ENCODE results near the gene NTMT1.

The NTMT1 gene

GRCh38 chr9:129626079-129626624 lies at the start of gene NTMT1:
Gene NTMT1 (plus strand): TSS chr9:129626163. CDS start chr9:129632704, 6,541 bp downstream.
- Histone ChIP-seq H3K36me3 (ENCODE audit: control insufficient read depth in 1 of 2, insufficient read depth in 2 of 2, low read length in 2 of 2) (peaks cover 3 to 9% of the 10 kb centered on the region in 2 donors), H3K9me3 (ENCODE audit: control insufficient read depth in 1 of 2, low read length in 2 of 2) (no peaks in the 10 kb centered on the region), H3K4me3 (ENCODE audit: low read depth in 1 of 2, low read length in 2 of 2) (peak within 1 kb of the TSS; percentile 91 to 95), H3K4me1 (ENCODE audit: control insufficient read depth in 1 of 2, insufficient read depth in 2 of 2, low read length in 2 of 2) (peaks cover 26 to 42% of the 10 kb centered on the region in 2 donors), H3K27me3 (ENCODE audit: control insufficient read depth in 1 of 2, insufficient read depth in 2 of 2, low read length in 2 of 2) (peaks cover under 1 to 2% of the 10 kb centered on the region in 2 donors), H3K9ac (ENCODE audit: low read depth in 1 of 2, low read length in 2 of 2) (peak within 1 kb of the TSS; percentile 85), H3K27ac (ENCODE audit: low read depth, low read length) (peak within 1 kb of the TSS; percentile 96)

GRCh38 chr9:129576546-129577543 lies 49.1 kb upstream of the NTMT1 start:
- Histone ChIP-seq H3K27ac (ENCODE audit: low read depth, low read length) (peak overlapping the region; percentile 42), H3K4me1 (ENCODE audit: control insufficient read depth in 1 of 2, insufficient read depth in 2 of 2, low read length in 2 of 2) (peaks cover 0 to 4% of the 10 kb centered on the region in 2 donors), H3K9ac (ENCODE audit: low read depth in 1 of 2, low read length in 2 of 2) (no peak overlapping the region), H3K27me3 (ENCODE audit: control insufficient read depth in 1 of 2, insufficient read depth in 2 of 2, low read length in 2 of 2) (no peaks in the 10 kb centered on the region), H3K9me3 (ENCODE audit: control insufficient read depth in 1 of 2, low read length in 2 of 2) (no peaks in the 10 kb centered on the region), H3K36me3 (ENCODE audit: control insufficient read depth in 1 of 2, insufficient read depth in 2 of 2, low read length in 2 of 2) (no peaks in the 10 kb centered on the region), H3K4me3 (ENCODE audit: low read depth in 1 of 2, low read length in 2 of 2) (no peak overlapping the region)

- H3K9me3 ChIP-seq (ENCODE audit: control insufficient read depth in 1 of 2, low read length in 2 of 2), result no peaks in the 10 kb centered on the region
These were observed 46.7 kb upstream of the NTMT1 start for GRCh38 chr9:129579294-129579693.

GRCh38 chr9:129580211-129580915 lies 45.6 kb upstream of the NTMT1 start:
- Histone ChIP-seq H3K36me3 (ENCODE audit: control insufficient read depth in 1 of 2, insufficient read depth in 2 of 2, low read length in 2 of 2) (no peaks in the 10 kb centered on the region), H3K9me3 (ENCODE audit: control insufficient read depth in 1 of 2, low read length in 2 of 2) (no peaks in the 10 kb centered on the region), H3K9ac (ENCODE audit: low read depth in 1 of 2, low read length in 2 of 2) (no peak overlapping the region), H3K4me1 (ENCODE audit: control insufficient read depth in 1 of 2, insufficient read depth in 2 of 2, low read length in 2 of 2) (peaks cover 4 to 5% of the 10 kb centered on the region in 2 donors), H3K27ac (ENCODE audit: low read depth, low read length) (no peak overlapping the region), H3K4me3 (ENCODE audit: low read depth in 1 of 2, low read length in 2 of 2) (no peak overlapping the region), H3K27me3 (ENCODE audit: control insufficient read depth in 1 of 2, insufficient read depth in 2 of 2, low read length in 2 of 2) (no peaks in the 10 kb centered on the region)

More at GRCh38 chr9:129579294-129579693, 46.7 kb upstream of the NTMT1 start:
- Histone ChIP-seq H3K4me1 (ENCODE audit: control insufficient read depth in 1 of 2, insufficient read depth in 2 of 2, low read length in 2 of 2) (peaks cover 2 to 4% of the 10 kb centered on the region in 2 donors), H3K4me3 (ENCODE audit: low read depth in 1 of 2, low read length in 2 of 2) (no peak overlapping the region), H3K27me3 (ENCODE audit: control insufficient read depth in 1 of 2, insufficient read depth in 2 of 2, low read length in 2 of 2) (no peaks in the 10 kb centered on the region), H3K9ac (ENCODE audit: low read depth in 1 of 2, low read length in 2 of 2) (no peak overlapping the region), H3K27ac (ENCODE audit: low read depth, low read length) (no peak overlapping the region), H3K36me3 (ENCODE audit: control insufficient read depth in 1 of 2, insufficient read depth in 2 of 2, low read length in 2 of 2) (no peaks in the 10 kb centered on the region)

- Histone ChIP-seq H3K4me1 (ENCODE audit: control insufficient read depth in 1 of 2, insufficient read depth in 2 of 2, low read length in 2 of 2) (peaks cover 4 to 5% of the 10 kb centered on the region in 2 donors), H3K36me3 (ENCODE audit: control insufficient read depth in 1 of 2, insufficient read depth in 2 of 2, low read length in 2 of 2) (no peaks in the 10 kb centered on the region), H3K9me3 (ENCODE audit: control insufficient read depth in 1 of 2, low read length in 2 of 2) (no peaks in the 10 kb centered on the region), H3K27me3 (ENCODE audit: control insufficient read depth in 1 of 2, insufficient read depth in 2 of 2, low read length in 2 of 2) (no peaks in the 10 kb centered on the region), H3K9ac (ENCODE audit: low read depth in 1 of 2, low read length in 2 of 2) (no peak overlapping the region), H3K27ac (ENCODE audit: low read depth, low read length) (no peak overlapping the region), H3K4me3 (ENCODE audit: low read depth in 1 of 2, low read length in 2 of 2) (no peak overlapping the region)
These were observed 44.3 kb upstream of the NTMT1 start for GRCh38 chr9:129581505-129582189.

GRCh38 chr9:129582855-129583254 lies 43.1 kb upstream of the NTMT1 start:
- no peak overlapping the region for H3K9ac ChIP-seq (ENCODE audit: low read depth in 1 of 2, low read length in 2 of 2)
- H3K36me3 ChIP-seq (ENCODE audit: control insufficient read depth in 1 of 2, insufficient read depth in 2 of 2, low read length in 2 of 2), result no peaks in the 10 kb centered on the region
- H3K27me3 ChIP-seq (ENCODE audit: control insufficient read depth in 1 of 2, insufficient read depth in 2 of 2, low read length in 2 of 2), result no peaks in the 10 kb centered on the region
- no peak overlapping the region for H3K27ac ChIP-seq (ENCODE audit: low read depth, low read length)
- peaks cover 4 to 5% of the 10 kb centered on the region in 2 donors for H3K4me1 ChIP-seq (ENCODE audit: control insufficient read depth in 1 of 2, insufficient read depth in 2 of 2, low read length in 2 of 2)
- H3K4me3 ChIP-seq (ENCODE audit: low read depth in 1 of 2, low read length in 2 of 2), result no peak overlapping the region
- H3K9me3 ChIP-seq (ENCODE audit: control insufficient read depth in 1 of 2, low read length in 2 of 2), result no peaks in the 10 kb centered on the region

GRCh38 chr9:129583308-129584038 lies 42.5 kb upstream of the NTMT1 start:
- H3K27ac ChIP-seq (ENCODE audit: low read depth, low read length), result no peak overlapping the region
- no peaks in the 10 kb centered on the region for H3K36me3 ChIP-seq (ENCODE audit: control insufficient read depth in 1 of 2, insufficient read depth in 2 of 2, low read length in 2 of 2)
- peaks cover 4 to 5% of the 10 kb centered on the region in 2 donors for H3K4me1 ChIP-seq (ENCODE audit: control insufficient read depth in 1 of 2, insufficient read depth in 2 of 2, low read length in 2 of 2)
- no peaks in the 10 kb centered on the region for H3K9me3 ChIP-seq (ENCODE audit: control insufficient read depth in 1 of 2, low read length in 2 of 2)
- no peak overlapping the region for H3K9ac ChIP-seq (ENCODE audit: low read depth in 1 of 2, low read length in 2 of 2)
- H3K27me3 ChIP-seq (ENCODE audit: control insufficient read depth in 1 of 2, insufficient read depth in 2 of 2, low read length in 2 of 2), result no peaks in the 10 kb centered on the region
- H3K4me3 ChIP-seq (ENCODE audit: low read depth in 1 of 2, low read length in 2 of 2), result no peak overlapping the region

- Histone ChIP-seq H3K36me3 (ENCODE audit: control insufficient read depth in 1 of 2, insufficient read depth in 2 of 2, low read length in 2 of 2) (no peaks in the 10 kb centered on the region), H3K9me3 (ENCODE audit: control insufficient read depth in 1 of 2, low read length in 2 of 2) (no peaks in the 10 kb centered on the region), H3K27me3 (ENCODE audit: control insufficient read depth in 1 of 2, insufficient read depth in 2 of 2, low read length in 2 of 2) (no peaks in the 10 kb centered on the region), H3K4me1 (ENCODE audit: control insufficient read depth in 1 of 2, insufficient read depth in 2 of 2, low read length in 2 of 2) (peaks cover 4 to 5% of the 10 kb centered on the region in 2 donors), H3K9ac (ENCODE audit: low read depth in 1 of 2, low read length in 2 of 2) (no peak overlapping the region), H3K27ac (ENCODE audit: low read depth, low read length) (no peak overlapping the region), H3K4me3 (ENCODE audit: low read depth in 1 of 2, low read length in 2 of 2) (no peak overlapping the region)
These were observed 41.8 kb upstream of the NTMT1 start for GRCh38 chr9:129584136-129584535.

- H3K9me3 ChIP-seq (ENCODE audit: control insufficient read depth in 1 of 2, low read length in 2 of 2), result no peaks in the 10 kb centered on the region
- H3K36me3 ChIP-seq (ENCODE audit: control insufficient read depth in 1 of 2, insufficient read depth in 2 of 2, low read length in 2 of 2), result no peaks in the 10 kb centered on the region
- peaks cover 0 to 5% of the 10 kb centered on the region in 2 donors for H3K4me1 ChIP-seq (ENCODE audit: control insufficient read depth in 1 of 2, insufficient read depth in 2 of 2, low read length in 2 of 2)
- no peak overlapping the region for H3K9ac ChIP-seq (ENCODE audit: low read depth in 1 of 2, low read length in 2 of 2)
- no peaks in the 10 kb centered on the region for H3K27me3 ChIP-seq (ENCODE audit: control insufficient read depth in 1 of 2, insufficient read depth in 2 of 2, low read length in 2 of 2)
- no peak overlapping the region for H3K27ac ChIP-seq (ENCODE audit: low read depth, low read length)
- H3K4me3 ChIP-seq (ENCODE audit: low read depth in 1 of 2, low read length in 2 of 2), result no peak overlapping the region
These were observed 40.6 kb upstream of the NTMT1 start for GRCh38 chr9:129585352-129585751.

All from duodenal mucosa (tissue), 2 donors.